ENCODE measurements around the gene COQ8A.
"Not testable (repeated sequence)": the region's sequence is repeated elsewhere in the genome, so short reads cannot be mapped to it uniquely, and the experiment has no call there.

The COQ8A gene

GRCh38 chr1:226953175-226953800 lies 13.2 kb downstream of the COQ8A start:
- DNase-seq: no peak

- no peak for DNase-seq
Measured at GRCh38 chr1:226954337-226954736, 14.2 kb downstream of the COQ8A start.

- DNase-seq: no peak
Measured at GRCh38 chr1:226954777-226955176, 14.7 kb downstream of the COQ8A start.

- not testable (repeated sequence) for DNase-seq
Measured at GRCh38 chr1:226955857-226956256, 15.8 kb downstream of the COQ8A start.

GRCh38 chr1:226956942-226957713 lies 17.0 kb downstream of the COQ8A start:
- DNase-seq: no peak

- no peak for DNase-seq
Measured at GRCh38 chr1:226957714-226958113, 17.6 kb downstream of the COQ8A start.

- no peak for DNase-seq
Measured at GRCh38 chr1:226958300-226958699, 18.2 kb downstream of the COQ8A start.

GRCh38 chr1:226960256-226960655 lies 20.2 kb downstream of the COQ8A start:
- DNase-seq: no peak

- no peak for DNase-seq
Measured at GRCh38 chr1:226960944-226961765, 21.1 kb downstream of the COQ8A start.

GRCh38 chr1:226962421-226963391 lies 22.6 kb downstream of the COQ8A start:
- no peak for DNase-seq

- no peak for DNase-seq
Measured at GRCh38 chr1:226964068-226964425, 24.0 kb downstream of the COQ8A start.

GRCh38 chr1:226964611-226965486 lies 24.8 kb downstream of the COQ8A start:
- DNase-seq: no peak

GRCh38 chr1:226965581-226966440 lies 25.7 kb downstream of the COQ8A start:
- DNase-seq: no peak

GRCh38 chr1:226966683-226967082 lies 26.6 kb downstream of the COQ8A start:
- no peak for DNase-seq

GRCh38 chr1:226967665-226968064 lies 27.6 kb downstream of the COQ8A start:
- DNase-seq: no peak

GRCh38 chr1:226971765-226972164 lies 31.7 kb downstream of the COQ8A start:
- DNase-seq: no peak

GRCh38 chr1:226972931-226973330 lies 32.8 kb downstream of the COQ8A start:
- DNase-seq: no peak

- DNase-seq: no peak
Measured at GRCh38 chr1:226973371-226973897, 33.3 kb downstream of the COQ8A start.

- no peak for DNase-seq
Measured at GRCh38 chr1:226973898-226974543, 33.9 kb downstream of the COQ8A start.
